ENCODE data around the gene ANGPTL2. TPM values are rescaled to one million over a fixed set of nuclear protein-coding genes. Genes with fewer than 3 reads are reported as not detected.
"Not testable (repeated sequence)": the region's sequence is repeated elsewhere in the genome, so short reads cannot be mapped to it uniquely, and the experiment has no call there.

The ANGPTL2 gene
- total RNA-seq, 1 donor, result 19.9 TPM

- H3K4me3 ChIP-seq (ENCODE audit: low read depth, low read length), result no peak overlapping the region
- no peak for TF ChIP-seq CTCF (IDR thresholded peaks at IDR 0.05; ENCODE audit: insufficient read depth, low read depth, low read length)
- no peak for DNase-seq (ENCODE audit: low read depth)
Observed at GRCh38 chr9:127147251-127147650, 24.8 kb upstream of the ANGPTL2 start.

GRCh38 chr9:127146841-127147240, 24.4 kb upstream of the ANGPTL2 start:
- not testable (repeated sequence) for DNase-seq (ENCODE audit: low read depth); H3K4me3 ChIP-seq (ENCODE audit: low read depth, low read length)

- TF ChIP-seq CTCF (IDR thresholded peaks at IDR 0.05; ENCODE audit: insufficient read depth, low read depth, low read length), result no peak
- peak; percentile 67 for DNase-seq (ENCODE audit: low read depth)
Observed at GRCh38 chr9:127144670-127145445, 22.4 kb upstream of the ANGPTL2 start.

GRCh38 chr9:127143920-127144465, 21.6 kb upstream of the ANGPTL2 start:
- TF ChIP-seq CTCF (IDR thresholded peaks at IDR 0.05; ENCODE audit: insufficient read depth, low read depth, low read length), result no peak
- no peak overlapping the region for H3K4me3 ChIP-seq (ENCODE audit: low read depth, low read length)
- DNase-seq (ENCODE audit: low read depth), result no peak

More at GRCh38 chr9:127144670-127145445, 22.4 kb upstream of the ANGPTL2 start:
- H3K4me3 ChIP-seq (ENCODE audit: low read depth, low read length), result no peak overlapping the region

- DNase-seq (ENCODE audit: low read depth), result no peak
- H3K4me3 ChIP-seq (ENCODE audit: low read depth, low read length), result no peak overlapping the region
- TF ChIP-seq CTCF (IDR thresholded peaks at IDR 0.05; ENCODE audit: insufficient read depth, low read depth, low read length), result no peak
Observed at GRCh38 chr9:127142931-127143464, 20.6 kb upstream of the ANGPTL2 start.

GRCh38 chr9:127142291-127142690, 19.9 kb upstream of the ANGPTL2 start:
- no peak overlapping the region for H3K4me3 ChIP-seq (ENCODE audit: low read depth, low read length)
- TF ChIP-seq CTCF (IDR thresholded peaks at IDR 0.05; ENCODE audit: insufficient read depth, low read depth, low read length), result no peak
- no peak for DNase-seq (ENCODE audit: low read depth)

GRCh38 chr9:127140842-127141675, 18.6 kb upstream of the ANGPTL2 start:
- DNase-seq (ENCODE audit: low read depth), result no peak
- no peak for TF ChIP-seq CTCF (IDR thresholded peaks at IDR 0.05; ENCODE audit: insufficient read depth, low read depth, low read length)
- H3K4me3 ChIP-seq (ENCODE audit: low read depth, low read length), result no peak overlapping the region

All from fibroblast of villous mesenchyme (primary cell).